ENCODE results near the gene GRIK3.

Gene GRIK3

DNA sequence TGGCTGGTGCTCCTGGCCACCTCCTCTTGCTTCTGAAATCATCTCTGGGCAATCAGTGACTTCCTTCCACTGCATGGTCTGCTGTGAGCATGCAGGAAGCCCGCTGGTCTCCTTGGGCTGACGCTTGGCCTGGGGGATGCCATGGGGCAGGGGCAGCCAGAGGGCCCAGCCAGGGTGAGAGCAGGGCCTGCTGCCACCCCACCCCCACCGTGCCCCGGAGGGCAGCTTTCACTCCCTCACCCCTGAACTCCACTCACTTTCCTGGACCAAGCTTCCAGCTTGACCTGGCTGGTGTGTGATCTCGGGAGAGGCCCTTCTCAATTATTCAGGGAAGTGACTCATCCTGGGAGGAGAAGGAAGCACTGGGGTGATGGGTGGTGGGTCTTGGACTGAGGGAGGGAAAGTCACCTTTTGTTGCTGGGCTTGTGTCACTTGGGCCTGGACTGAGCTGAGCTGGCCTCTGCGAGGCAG is 281.4 kb downstream of the GRIK3 start:
- no peak for DNase-seq

- no peak for DNase-seq
These were observed 281.9 kb downstream of the GRIK3 start for GRCh38 chr1:36752431-36752830.

DNA sequence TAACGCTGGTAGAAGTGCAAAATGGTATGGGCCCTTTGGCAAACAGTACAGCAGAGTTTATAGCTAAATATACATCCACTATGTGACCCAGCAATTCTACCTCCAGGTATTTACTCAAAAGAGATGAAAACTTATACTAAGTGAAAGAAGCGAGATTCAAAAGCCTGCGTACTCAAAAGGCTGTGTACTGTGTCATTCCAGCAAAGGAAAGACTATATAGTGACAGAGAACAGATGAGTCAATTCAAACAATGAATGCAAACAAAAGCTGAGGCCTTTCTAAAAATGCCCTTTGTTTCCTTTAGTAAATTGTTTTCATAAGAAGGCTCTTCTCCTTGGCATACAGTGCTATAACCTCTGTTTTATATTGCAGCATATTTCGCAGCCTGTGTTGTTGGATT is 282.8 kb downstream of the GRIK3 start:
- DNase-seq: no peak

DNA sequence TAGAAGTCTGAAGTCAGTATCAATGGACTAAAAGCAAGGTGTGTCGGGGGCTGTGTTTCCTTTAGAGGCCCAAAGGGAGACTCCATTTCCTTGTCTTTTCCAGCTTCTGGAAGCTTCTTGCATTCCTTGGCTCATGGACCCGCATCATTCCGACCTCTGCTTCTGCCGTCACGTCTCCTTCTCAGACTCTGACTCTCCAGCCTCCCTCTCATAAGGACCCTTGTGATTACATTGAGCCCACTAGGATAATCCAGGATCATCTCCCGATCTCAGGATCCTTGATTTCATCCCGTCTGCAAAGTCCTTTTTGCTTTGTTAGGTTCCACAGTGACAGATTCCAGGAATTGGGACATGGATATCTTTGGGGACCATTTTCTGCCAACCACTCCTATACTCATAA is 285.8 kb downstream of the GRIK3 start:
- DNase-seq: no peak

Data from activated CD4-positive, alpha-beta T cell treated with anti-CD3 and anti-CD28 coated beads, Interleukin-2, amount 50 U/mL, for 1 hour (primary cell).